Hepatocyte (in vitro differentiated cells): ENCODE data around the gene NKD1. TPM values are rescaled to one million over a fixed set of nuclear protein-coding genes. Genes with fewer than 3 reads are reported as not detected.

Experiments
- DNase-seq: peaks from one replicate; pipeline ENCODE4 v3.0.0-alpha.2; 2016; ENCODE audit warnings: low spot score
- H2AFZ ChIP-seq: fragments of 200-600 bp; sonication (generic); 2 replicates; pipeline ENCODE4 v1.6.0; 2016; ENCODE audit warnings: antibody characterized with exemption, mild to moderate bottlenecking
- H3K27ac ChIP-seq: fragments of 200-600 bp; sonication (generic); 2 replicates; pipeline ENCODE4 v1.5.1; 2016; ENCODE audit warnings: mild to moderate bottlenecking
- H3K27me3 ChIP-seq: fragments of 200-600 bp; sonication (generic); 2 replicates; pipeline ENCODE4 v1.6.1; 2016
- H3K36me3 ChIP-seq: fragments of 200-600 bp; sonication (generic); replicated peaks from 2 replicates; pipeline ENCODE4 v1.5.1; 2016; ENCODE audit warnings: low read depth; ENCODE audit not compliant: insufficient read depth
- H3K4me1 ChIP-seq: fragments of 200-600 bp; sonication (generic); 2 replicates; pipeline ENCODE4 v1.5.1; 2016; ENCODE audit warnings: mild to moderate bottlenecking, moderate library complexity; ENCODE audit not compliant: insufficient read depth
- H3K4me2 ChIP-seq: fragments of 200-600 bp; sonication (generic); 2 replicates; pipeline ENCODE4 v1.6.0; 2016
- H3K4me3 ChIP-seq: fragments of 200-600 bp; sonication (generic); 2 replicates; pipeline ENCODE4 v1.5.1; 2016; ENCODE audit warnings: mild to moderate bottlenecking
- H3K79me2 ChIP-seq: fragments of 200-600 bp; sonication (generic); 2 replicates; pipeline ENCODE4 v1.6.0; 2017; ENCODE audit warnings: mild to moderate bottlenecking
- H3K9me2 ChIP-seq: fragments of 200-600 bp; sonication (generic); replicated peaks from 2 replicates; pipeline ENCODE4 v1.6.0; 2017; ENCODE audit warnings: mild to moderate bottlenecking; ENCODE audit not compliant: insufficient read depth
- H3K9me3 ChIP-seq: fragments of 200-600 bp; sonication (generic); 2 replicates; pipeline ENCODE4 v1.5.1; 2016; ENCODE audit warnings: low read depth, mild to moderate bottlenecking
- H4K20me1 ChIP-seq: fragments of 200-600 bp; sonication (generic); 2 replicates; pipeline ENCODE4 v1.6.0; 2016; ENCODE audit warnings: mild to moderate bottlenecking; ENCODE audit not compliant: insufficient read depth, poor library complexity, severe bottlenecking
- EZH2 ChIP-seq: fragments of 200-600 bp; sonication (generic); IDR thresholded peaks from 2 replicates; pipeline ENCODE4 v1.6.1; 2016; ENCODE audit warnings: antibody characterized with exemption, mild to moderate bottlenecking, borderline replicate concordance
- EZH2phosphoT487 ChIP-seq: fragments of 200-600 bp; sonication (generic); IDR thresholded peaks from one replicate; pipeline ENCODE4 v1.6.1; 2018; ENCODE audit warnings: antibody characterized with exemption, mild to moderate bottlenecking, low read depth, moderate library complexity; ENCODE audit not compliant: unreplicated experiment, severe bottlenecking
- whole genome bisulfite sequencing: methylation state at CpG from one replicate; pipeline ENCODE4 v1.1.6; 2016; ENCODE audit warnings: low lambda C conversion rate; ENCODE audit errors: missing lambda C conversion rate; 5-methylcytosine and 5-hydroxymethylcytosine counted together
- polyA plus RNA-seq: library from polyadenylated mRNA; unstranded; fragments of >200 nt; fragmentation: Nextera tagmentation; extraction: Ambion mirVana; gene quantifications from 2 replicates; pipeline ENCODE4 v1.2.1, GENCODE V29; 2016
- total RNA-seq: library from RNA; depleted of rRNA; stranded (reverse); fragments of >200 nt; gene quantifications from 2 replicates; pipeline ENCODE4 v1.2.3, GENCODE V29; 2014
- TF ChIP-seq, protein P1 (sequence below): fragments of 200-600 bp; sonication (generic); IDR thresholded peaks from 2 replicates; pipeline ENCODE4 v1.5.1; 2016; ENCODE audit warnings: antibody characterized with exemption, mild to moderate bottlenecking; ENCODE audit not compliant: poor library complexity

NKD1 gene
- total and polyA plus RNA-seq, 2 experiments from 2014 or later = 5.9 to 26.3 TPM

DNA sequence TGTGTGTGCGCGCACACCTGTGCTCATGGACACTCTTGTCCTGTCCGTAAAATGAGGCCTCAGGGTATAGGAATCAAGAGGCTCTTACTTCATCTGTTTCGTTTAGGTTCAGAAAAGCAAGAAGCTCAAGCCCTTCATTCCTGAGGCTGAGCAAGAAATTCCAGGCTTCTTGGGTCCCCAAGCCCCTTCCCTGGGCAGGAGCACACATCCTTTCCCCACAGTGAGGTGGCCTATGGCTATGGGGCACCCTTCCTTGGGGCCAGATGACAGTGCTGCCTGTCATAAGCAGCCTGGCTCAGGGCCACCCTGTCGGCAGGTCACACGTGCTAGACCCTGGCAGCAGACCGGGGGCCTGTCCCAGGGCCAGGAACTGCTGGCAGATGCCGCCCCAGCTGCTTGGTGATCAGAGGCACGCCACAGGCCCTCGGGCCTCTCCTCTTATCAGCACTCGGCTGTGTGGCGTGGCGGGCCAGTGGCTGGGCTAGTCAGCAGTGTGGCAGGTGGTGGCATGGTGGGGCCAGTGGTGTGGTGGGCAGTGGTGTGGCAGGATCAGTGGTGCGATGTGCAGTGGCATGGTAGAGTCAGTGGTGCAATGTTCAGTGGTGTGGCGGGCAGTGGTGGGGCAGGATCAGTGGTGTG lies 50.2 kb downstream of the NKD1 start:
- Histone ChIP-seq H3K4me3 (no peak overlapping the region), H3K9me3 (no peaks in the 10 kb centered on the region), H3K36me3 (no peaks in the 10 kb centered on the region), H3K4me1 (peaks cover 24% of the 10 kb centered on the region), H2AFZ (no peak overlapping the region), H3K27ac (no peak overlapping the region), H3K79me2 (no peaks in the 10 kb centered on the region), H3K4me2 (no peak overlapping the region), H4K20me1 (no peaks in the 10 kb centered on the region), H3K27me3 (no peaks in the 10 kb centered on the region), H3K9me2 (no peaks in the 10 kb centered on the region)
- TF ChIP-seq EZH2 = no peak
- no peak for TF ChIP-seq EZH2phosphoT487
- TF ChIP-seq, protein P1, sequence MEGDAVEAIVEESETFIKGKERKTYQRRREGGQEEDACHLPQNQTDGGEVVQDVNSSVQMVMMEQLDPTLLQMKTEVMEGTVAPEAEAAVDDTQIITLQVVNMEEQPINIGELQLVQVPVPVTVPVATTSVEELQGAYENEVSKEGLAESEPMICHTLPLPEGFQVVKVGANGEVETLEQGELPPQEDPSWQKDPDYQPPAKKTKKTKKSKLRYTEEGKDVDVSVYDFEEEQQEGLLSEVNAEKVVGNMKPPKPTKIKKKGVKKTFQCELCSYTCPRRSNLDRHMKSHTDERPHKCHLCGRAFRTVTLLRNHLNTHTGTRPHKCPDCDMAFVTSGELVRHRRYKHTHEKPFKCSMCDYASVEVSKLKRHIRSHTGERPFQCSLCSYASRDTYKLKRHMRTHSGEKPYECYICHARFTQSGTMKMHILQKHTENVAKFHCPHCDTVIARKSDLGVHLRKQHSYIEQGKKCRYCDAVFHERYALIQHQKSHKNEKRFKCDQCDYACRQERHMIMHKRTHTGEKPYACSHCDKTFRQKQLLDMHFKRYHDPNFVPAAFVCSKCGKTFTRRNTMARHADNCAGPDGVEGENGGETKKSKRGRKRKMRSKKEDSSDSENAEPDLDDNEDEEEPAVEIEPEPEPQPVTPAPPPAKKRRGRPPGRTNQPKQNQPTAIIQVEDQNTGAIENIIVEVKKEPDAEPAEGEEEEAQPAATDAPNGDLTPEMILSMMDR = no peak
- no peak for DNase-seq
- WGBS = 91% methylated on average over 15 of the region's 15 CpGs

DNA sequence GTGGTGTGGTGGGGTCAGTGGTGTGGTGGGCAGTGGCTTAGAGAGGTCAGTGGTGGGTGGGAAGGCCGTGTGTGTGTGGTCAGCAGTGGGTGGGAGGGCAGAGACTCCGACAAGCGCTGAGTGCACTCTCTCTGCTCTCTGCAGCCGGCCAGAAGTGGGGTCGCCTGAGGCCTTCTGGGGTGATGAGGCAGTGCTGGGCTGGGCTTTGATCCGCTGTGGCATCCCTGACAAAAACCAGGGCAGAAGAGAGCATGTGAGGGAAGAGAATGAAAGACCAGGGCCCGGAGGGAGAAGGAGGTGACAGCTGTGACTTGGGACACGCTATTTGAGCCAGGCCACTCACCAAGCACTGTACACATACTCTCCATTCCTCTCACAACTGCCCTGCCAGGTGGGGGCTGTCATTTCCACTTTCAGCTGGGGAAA lies 50.8 kb downstream of the NKD1 start:
- Histone ChIP-seq H4K20me1 (no peaks in the 10 kb centered on the region), H3K4me2 (no peak overlapping the region)

DNA sequence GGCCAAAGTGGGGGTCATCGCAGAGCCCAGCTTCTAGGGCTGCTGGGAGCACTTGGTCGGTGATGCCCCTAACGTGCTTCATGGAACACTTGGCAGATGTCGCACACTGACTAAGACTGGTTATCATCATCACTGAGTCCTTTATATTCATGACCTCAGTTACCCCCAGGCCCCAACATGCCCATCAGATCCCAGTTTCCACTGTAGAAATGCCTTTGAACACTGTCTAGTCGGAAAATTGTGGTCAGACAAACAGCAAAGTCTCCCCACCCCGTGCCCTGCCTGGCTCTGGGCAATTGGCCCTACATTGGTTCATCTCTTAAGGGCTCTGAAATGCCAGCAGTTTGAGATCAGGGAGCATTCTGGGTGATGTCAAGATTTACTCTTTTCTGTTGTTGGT lies 51.3 kb downstream of the NKD1 start:
- 90% methylated on average over 6 of the region's 6 CpGs for WGBS

More for the DNA sequence above, 50.8 kb downstream of the NKD1 start:
- Histone ChIP-seq H3K4me1 (peaks cover 30% of the 10 kb centered on the region), H3K27me3 (no peaks in the 10 kb centered on the region), H3K9me3 (no peaks in the 10 kb centered on the region), H3K9me2 (no peaks in the 10 kb centered on the region), H3K79me2 (no peaks in the 10 kb centered on the region), H3K4me3 (no peak overlapping the region), H2AFZ (no peak overlapping the region), H3K27ac (no peak overlapping the region), H3K36me3 (no peaks in the 10 kb centered on the region)
- no peak for TF ChIP-seq EZH2
- TF ChIP-seq EZH2phosphoT487 = no peak
- TF ChIP-seq, protein P1 = no peak
- DNase-seq = no peak
- 84% methylated on average over 8 of the region's 8 CpGs for WGBS

More for the DNA sequence above, 51.3 kb downstream of the NKD1 start:
- Histone ChIP-seq H2AFZ (no peak overlapping the region), H3K4me2 (no peak overlapping the region), H3K27ac (no peak overlapping the region), H4K20me1 (no peaks in the 10 kb centered on the region), H3K4me1 (peaks cover 30% of the 10 kb centered on the region), H3K9me2 (no peaks in the 10 kb centered on the region), H3K4me3 (no peak overlapping the region), H3K9me3 (no peaks in the 10 kb centered on the region), H3K36me3 (no peaks in the 10 kb centered on the region), H3K79me2 (no peaks in the 10 kb centered on the region), H3K27me3 (no peaks in the 10 kb centered on the region)
- no peak for DNase-seq
- TF ChIP-seq, protein P1 = no peak
- TF ChIP-seq EZH2phosphoT487 (no peak), EZH2 (no peak)
